Hepatocyte (in vitro differentiated cells): Measurements from ENCODE around the gene VPS13D. TPM values are rescaled to one million over a fixed set of nuclear protein-coding genes. Genes with fewer than 3 reads are reported as not detected.

ENCODE experiments used
- DNase-seq: peaks from one replicate; pipeline ENCODE4 v3.0.0-alpha.2; 2016; ENCODE audit warnings: low spot score
- H2AFZ ChIP-seq: fragments of 200-600 bp; sonication (generic); 2 replicates; pipeline ENCODE4 v1.6.0; 2016; ENCODE audit warnings: antibody characterized with exemption, mild to moderate bottlenecking
- H3K27ac ChIP-seq: fragments of 200-600 bp; sonication (generic); 2 replicates; pipeline ENCODE4 v1.5.1; 2016; ENCODE audit warnings: mild to moderate bottlenecking
- H3K27me3 ChIP-seq: fragments of 200-600 bp; sonication (generic); 2 replicates; pipeline ENCODE4 v1.6.1; 2016
- H3K36me3 ChIP-seq: fragments of 200-600 bp; sonication (generic); replicated peaks from 2 replicates; pipeline ENCODE4 v1.5.1; 2016; ENCODE audit warnings: low read depth; ENCODE audit not compliant: insufficient read depth
- H3K4me1 ChIP-seq: fragments of 200-600 bp; sonication (generic); 2 replicates; pipeline ENCODE4 v1.5.1; 2016; ENCODE audit warnings: mild to moderate bottlenecking, moderate library complexity; ENCODE audit not compliant: insufficient read depth
- H3K4me2 ChIP-seq: fragments of 200-600 bp; sonication (generic); 2 replicates; pipeline ENCODE4 v1.6.0; 2016
- H3K4me3 ChIP-seq: fragments of 200-600 bp; sonication (generic); 2 replicates; pipeline ENCODE4 v1.5.1; 2016; ENCODE audit warnings: mild to moderate bottlenecking
- H3K79me2 ChIP-seq: fragments of 200-600 bp; sonication (generic); 2 replicates; pipeline ENCODE4 v1.6.0; 2017; ENCODE audit warnings: mild to moderate bottlenecking
- H3K9me2 ChIP-seq: fragments of 200-600 bp; sonication (generic); replicated peaks from 2 replicates; pipeline ENCODE4 v1.6.0; 2017; ENCODE audit warnings: mild to moderate bottlenecking; ENCODE audit not compliant: insufficient read depth
- H3K9me3 ChIP-seq: fragments of 200-600 bp; sonication (generic); 2 replicates; pipeline ENCODE4 v1.5.1; 2016; ENCODE audit warnings: low read depth, mild to moderate bottlenecking
- H4K20me1 ChIP-seq: fragments of 200-600 bp; sonication (generic); 2 replicates; pipeline ENCODE4 v1.6.0; 2016; ENCODE audit warnings: mild to moderate bottlenecking; ENCODE audit not compliant: insufficient read depth, poor library complexity, severe bottlenecking
- EZH2 ChIP-seq: fragments of 200-600 bp; sonication (generic); IDR thresholded peaks from 2 replicates; pipeline ENCODE4 v1.6.1; 2016; ENCODE audit warnings: antibody characterized with exemption, mild to moderate bottlenecking, borderline replicate concordance
- EZH2phosphoT487 ChIP-seq: fragments of 200-600 bp; sonication (generic); IDR thresholded peaks from one replicate; pipeline ENCODE4 v1.6.1; 2018; ENCODE audit warnings: antibody characterized with exemption, mild to moderate bottlenecking, low read depth, moderate library complexity; ENCODE audit not compliant: unreplicated experiment, severe bottlenecking
- WGBS: methylation state at CpG from one replicate; pipeline ENCODE4 v1.1.6; 2016; ENCODE audit warnings: low lambda C conversion rate; ENCODE audit errors: missing lambda C conversion rate; 5-methylcytosine and 5-hydroxymethylcytosine counted together
- polyA plus RNA-seq: library from polyadenylated mRNA; unstranded; fragments of >200 nt; fragmentation: Nextera tagmentation; extraction: Ambion mirVana; gene quantifications from 2 replicates; pipeline ENCODE4 v1.2.1, GENCODE V29; 2016
- total RNA-seq: library from RNA; depleted of rRNA; stranded (reverse); fragments of >200 nt; gene quantifications from 2 replicates; pipeline ENCODE4 v1.2.3, GENCODE V29; 2014
- TF ChIP-seq, protein P1 (sequence below): fragments of 200-600 bp; sonication (generic); IDR thresholded peaks from 2 replicates; pipeline ENCODE4 v1.5.1; 2016; ENCODE audit warnings: antibody characterized with exemption, mild to moderate bottlenecking; ENCODE audit not compliant: poor library complexity

Gene VPS13D
- total and polyA plus RNA-seq, 2 experiments from 2014 or later: 7.3 to 32.2 TPM

DNA sequence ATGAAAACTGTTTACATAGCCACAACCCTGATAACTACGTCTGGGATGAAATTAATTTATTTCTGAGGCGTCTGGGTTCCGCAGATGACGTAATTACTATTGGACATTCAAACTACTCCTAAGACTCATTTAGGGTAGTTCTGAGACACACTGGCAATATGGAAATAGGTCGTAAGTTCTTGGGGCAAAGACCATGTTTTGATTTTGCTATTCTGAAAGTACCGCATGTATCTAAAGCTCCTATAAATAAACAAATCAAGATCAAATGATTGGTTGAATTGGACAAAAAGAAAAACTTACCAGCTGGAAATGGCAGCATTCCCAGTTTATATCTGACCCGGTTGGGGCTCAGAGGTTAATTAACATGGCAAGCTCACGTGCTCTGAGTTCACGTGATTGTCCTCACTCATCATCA, 313.9 kb downstream of the VPS13D start:
- H3K27me3 ChIP-seq: no peaks in the 10 kb centered on the region
- H3K4me3 ChIP-seq: no peak overlapping the region
- WGBS: 87% methylated on average over 9 of the region's 9 CpGs
- H3K4me1 ChIP-seq: peaks cover 19% of the 10 kb centered on the region
- no peak for TF ChIP-seq EZH2
- H2AFZ ChIP-seq: no peak overlapping the region
- H3K27ac ChIP-seq: no peak overlapping the region
- H3K79me2 ChIP-seq: no peaks in the 10 kb centered on the region
- H3K9me3 ChIP-seq: no peaks in the 10 kb centered on the region
- H3K4me2 ChIP-seq: no peak overlapping the region
- H4K20me1 ChIP-seq: no peaks in the 10 kb centered on the region
- no peaks in the 10 kb centered on the region for H3K9me2 ChIP-seq
- DNase-seq: no peak
- H3K36me3 ChIP-seq: no peaks in the 10 kb centered on the region

- DNase-seq: no peak
- Histone ChIP-seq H4K20me1 (no peaks in the 10 kb centered on the region), H3K4me2 (no peak overlapping the region), H2AFZ (no peak overlapping the region), H3K79me2 (no peaks in the 10 kb centered on the region), H3K9me2 (no peaks in the 10 kb centered on the region), H3K9me3 (no peaks in the 10 kb centered on the region), H3K27ac (no peak overlapping the region), H3K4me1 (peaks cover 25% of the 10 kb centered on the region), H3K36me3 (no peaks in the 10 kb centered on the region), H3K27me3 (no peaks in the 10 kb centered on the region), H3K4me3 (no peak overlapping the region)
- TF ChIP-seq, protein P1, sequence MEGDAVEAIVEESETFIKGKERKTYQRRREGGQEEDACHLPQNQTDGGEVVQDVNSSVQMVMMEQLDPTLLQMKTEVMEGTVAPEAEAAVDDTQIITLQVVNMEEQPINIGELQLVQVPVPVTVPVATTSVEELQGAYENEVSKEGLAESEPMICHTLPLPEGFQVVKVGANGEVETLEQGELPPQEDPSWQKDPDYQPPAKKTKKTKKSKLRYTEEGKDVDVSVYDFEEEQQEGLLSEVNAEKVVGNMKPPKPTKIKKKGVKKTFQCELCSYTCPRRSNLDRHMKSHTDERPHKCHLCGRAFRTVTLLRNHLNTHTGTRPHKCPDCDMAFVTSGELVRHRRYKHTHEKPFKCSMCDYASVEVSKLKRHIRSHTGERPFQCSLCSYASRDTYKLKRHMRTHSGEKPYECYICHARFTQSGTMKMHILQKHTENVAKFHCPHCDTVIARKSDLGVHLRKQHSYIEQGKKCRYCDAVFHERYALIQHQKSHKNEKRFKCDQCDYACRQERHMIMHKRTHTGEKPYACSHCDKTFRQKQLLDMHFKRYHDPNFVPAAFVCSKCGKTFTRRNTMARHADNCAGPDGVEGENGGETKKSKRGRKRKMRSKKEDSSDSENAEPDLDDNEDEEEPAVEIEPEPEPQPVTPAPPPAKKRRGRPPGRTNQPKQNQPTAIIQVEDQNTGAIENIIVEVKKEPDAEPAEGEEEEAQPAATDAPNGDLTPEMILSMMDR: no peak
- TF ChIP-seq EZH2phosphoT487 (no peak), EZH2 (no peak)
- 66% methylated on average over 4 of the region's 4 CpGs for WGBS
Measured at GRCh38 chr1:12544357-12544756, 314.5 kb downstream of the VPS13D start.

GRCh38 chr1:12544992-12545391, 315.2 kb downstream of the VPS13D start:
- WGBS: 79% methylated on average over 8 of the region's 8 CpGs
- Histone ChIP-seq H3K4me3 (no peak overlapping the region), H3K27ac (no peak overlapping the region)

GRCh38 chr1:12546771-12547585, 317.1 kb downstream of the VPS13D start:
- no peak overlapping the region for H3K4me3 ChIP-seq

More at GRCh38 chr1:12544992-12545391, 315.2 kb downstream of the VPS13D start:
- TF ChIP-seq EZH2: no peak
- TF ChIP-seq, protein P1: no peak
- TF ChIP-seq EZH2phosphoT487: no peak
- H3K4me2 ChIP-seq: no peak overlapping the region
- H2AFZ ChIP-seq: no peak overlapping the region
- DNase-seq: no peak
- no peaks in the 10 kb centered on the region for H3K9me2 ChIP-seq
- no peaks in the 10 kb centered on the region for H3K36me3 ChIP-seq
- H4K20me1 ChIP-seq: no peaks in the 10 kb centered on the region
- H3K4me1 ChIP-seq: peaks cover 30% of the 10 kb centered on the region
- H3K27me3 ChIP-seq: no peaks in the 10 kb centered on the region
- no peaks in the 10 kb centered on the region for H3K9me3 ChIP-seq
- no peaks in the 10 kb centered on the region for H3K79me2 ChIP-seq

More at GRCh38 chr1:12546771-12547585, 317.1 kb downstream of the VPS13D start:
- Histone ChIP-seq H3K4me1 (peaks cover 13% of the 10 kb centered on the region), H4K20me1 (no peaks in the 10 kb centered on the region), H2AFZ (no peak overlapping the region), H3K27me3 (no peaks in the 10 kb centered on the region), H3K9me3 (no peaks in the 10 kb centered on the region), H3K36me3 (no peaks in the 10 kb centered on the region), H3K4me2 (no peak overlapping the region), H3K79me2 (no peaks in the 10 kb centered on the region), H3K27ac (no peak overlapping the region), H3K9me2 (no peaks in the 10 kb centered on the region)
- no peak for DNase-seq
- TF ChIP-seq, protein P1: no peak
- TF ChIP-seq EZH2 (no peak), EZH2phosphoT487 (no peak)
- 93% methylated on average over 17 of the region's 17 CpGs for WGBS
